ENCODE data around the gene CPEB2.

GRCh38 chr4:15060213-15060612, 57.9 kb downstream of the CPEB2 start:
- TF ChIP-seq, protein P1, sequence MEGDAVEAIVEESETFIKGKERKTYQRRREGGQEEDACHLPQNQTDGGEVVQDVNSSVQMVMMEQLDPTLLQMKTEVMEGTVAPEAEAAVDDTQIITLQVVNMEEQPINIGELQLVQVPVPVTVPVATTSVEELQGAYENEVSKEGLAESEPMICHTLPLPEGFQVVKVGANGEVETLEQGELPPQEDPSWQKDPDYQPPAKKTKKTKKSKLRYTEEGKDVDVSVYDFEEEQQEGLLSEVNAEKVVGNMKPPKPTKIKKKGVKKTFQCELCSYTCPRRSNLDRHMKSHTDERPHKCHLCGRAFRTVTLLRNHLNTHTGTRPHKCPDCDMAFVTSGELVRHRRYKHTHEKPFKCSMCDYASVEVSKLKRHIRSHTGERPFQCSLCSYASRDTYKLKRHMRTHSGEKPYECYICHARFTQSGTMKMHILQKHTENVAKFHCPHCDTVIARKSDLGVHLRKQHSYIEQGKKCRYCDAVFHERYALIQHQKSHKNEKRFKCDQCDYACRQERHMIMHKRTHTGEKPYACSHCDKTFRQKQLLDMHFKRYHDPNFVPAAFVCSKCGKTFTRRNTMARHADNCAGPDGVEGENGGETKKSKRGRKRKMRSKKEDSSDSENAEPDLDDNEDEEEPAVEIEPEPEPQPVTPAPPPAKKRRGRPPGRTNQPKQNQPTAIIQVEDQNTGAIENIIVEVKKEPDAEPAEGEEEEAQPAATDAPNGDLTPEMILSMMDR (conservative IDR thresholded peaks at IDR 0.05), result no peak
- no peak for TF ChIP-seq ZFX (IDR thresholded peaks at IDR 0.05)

Data from C4-2B (cell line).